Measurements from ENCODE around the gene TTYH1.
A peak's percentile ranks its signal among the peaks of the same experiment; 100 is the strongest.

TTYH1 gene

GRCh38 chr19:54435551-54436016 is 20.3 kb downstream of the TTYH1 start:
- Histone ChIP-seq H3K9me3 (replicated peaks in 1 of 2; ENCODE audit: control insufficient read depth in 2 of 2, insufficient read depth in 1 of 2, low read depth in 1 of 2, low read length in 2 of 2) (peaks cover 0 to 2% of the 10 kb centered on the region in 2 donors), H4K91ac (ENCODE audit: low read depth, low read length, poor library complexity) (no peak overlapping the region), H3K4me2 (ENCODE audit: insufficient read depth, low read length, poor library complexity, severe bottlenecking) (peak overlapping the region; percentile 41), H4K8ac (ENCODE audit: low read depth, low read length) (no peak overlapping the region), H2AFZ (ENCODE audit: low read length) (no peak overlapping the region), H3K4me3 (ENCODE audit: low read length in 2 of 2) (no peak overlapping the region), H3K4ac (ENCODE audit: low read length) (no peak overlapping the region), H3K4me1 (ENCODE audit: control insufficient read depth in 2 of 2, insufficient read depth in 1 of 2, low read depth in 1 of 2, low read length in 2 of 2) (peaks cover 31 to 47% of the 10 kb centered on the region in 2 donors), H3K79me1 (ENCODE audit: low read depth, low read length) (peaks cover 8% of the 10 kb centered on the region), H3K9ac (ENCODE audit: low read depth, low read length, poor library complexity) (peak overlapping the region; percentile 82), H2BK5ac (ENCODE audit: low read length) (no peak overlapping the region), H3K27me3 (ENCODE audit: control insufficient read depth in 3 of 3, insufficient read depth in 3 of 3, low read depth in 1 of 3, low read length in 3 of 3) (no peaks in the 10 kb centered on the region), H3K23ac (ENCODE audit: low read depth, low read length, poor library complexity) (peak overlapping the region; percentile 62), H3K18ac (ENCODE audit: low read length) (peak overlapping the region; percentile 89), H2BK12ac (ENCODE audit: low read length) (no peak overlapping the region), H2BK120ac (ENCODE audit: low read depth, low read length) (no peak overlapping the region), H3K36me3 (replicated peaks in 1 of 2; ENCODE audit: control insufficient read depth in 2 of 2, insufficient read depth in 2 of 2, low read length in 2 of 2) (peaks cover 23 to 35% of the 10 kb centered on the region in 2 donors), H2AK5ac (ENCODE audit: low read depth, low read length) (peak overlapping the region; percentile 67), H2BK15ac (ENCODE audit: low read length) (no peak overlapping the region), H3K27ac (replicated peaks; ENCODE audit: low read length) (peak overlapping the region; percentile 65), H3K14ac (ENCODE audit: low read length) (no peak overlapping the region)
- DNase-seq (ENCODE audit: low spot score), result no peak
- WGBS, 2 donors (ENCODE audit: extremely low coverage in 2 of 2, insufficient read length in 2 of 2, insufficient replicate concordance in 1 of 2), result no CpG with 5 or more reads among the region's 16 CpGs

- H2AK5ac ChIP-seq (ENCODE audit: low read depth, low read length), result no peak overlapping the region
- peak overlapping the region; percentile 79 for H3K9ac ChIP-seq (ENCODE audit: low read depth, low read length, poor library complexity)
- H3K36me3 ChIP-seq (replicated peaks in 1 of 2; ENCODE audit: control insufficient read depth in 2 of 2, insufficient read depth in 2 of 2, low read length in 2 of 2), result peaks cover 23 to 40% of the 10 kb centered on the region in 2 donors
- H2BK12ac ChIP-seq (ENCODE audit: low read length), result peak overlapping the region; percentile 8
- peak overlapping the region; percentile 5 for H3K14ac ChIP-seq (ENCODE audit: low read length)
- peak overlapping the region; percentile 45 for H3K23ac ChIP-seq (ENCODE audit: low read depth, low read length, poor library complexity)
- peak overlapping the region; percentile 41 for H3K4me2 ChIP-seq (ENCODE audit: insufficient read depth, low read length, poor library complexity, severe bottlenecking)
- H2AFZ ChIP-seq (ENCODE audit: low read length), result no peak overlapping the region
- no peak overlapping the region for H3K4me3 ChIP-seq (ENCODE audit: low read length in 2 of 2)
- H2BK120ac ChIP-seq (ENCODE audit: low read depth, low read length), result no peak overlapping the region
- no peak overlapping the region for H3K4ac ChIP-seq (ENCODE audit: low read length)
- H2BK5ac ChIP-seq (ENCODE audit: low read length), result no peak overlapping the region
- peak overlapping the region; percentile 1 for H4K91ac ChIP-seq (ENCODE audit: low read depth, low read length, poor library complexity)
- H3K9me3 ChIP-seq (replicated peaks in 1 of 2; ENCODE audit: control insufficient read depth in 2 of 2, insufficient read depth in 1 of 2, low read depth in 1 of 2, low read length in 2 of 2), result peaks cover 0 to 2% of the 10 kb centered on the region in 2 donors
- H3K27me3 ChIP-seq (ENCODE audit: control insufficient read depth in 3 of 3, insufficient read depth in 3 of 3, low read depth in 1 of 3, low read length in 3 of 3), result no peaks in the 10 kb centered on the region
- H2BK15ac ChIP-seq (ENCODE audit: low read length), result no peak overlapping the region
- H4K8ac ChIP-seq (ENCODE audit: low read depth, low read length), result peak overlapping the region; percentile 43
- no CpG with 5 or more reads among the region's 15 CpGs for WGBS, 2 donors (ENCODE audit: extremely low coverage in 2 of 2, insufficient read length in 2 of 2, insufficient replicate concordance in 1 of 2)
- H3K18ac ChIP-seq (ENCODE audit: low read length), result peak overlapping the region; percentile 88
- H3K79me1 ChIP-seq (ENCODE audit: low read depth, low read length), result peaks cover 6% of the 10 kb centered on the region
- peaks cover 31 to 44% of the 10 kb centered on the region in 2 donors for H3K4me1 ChIP-seq (ENCODE audit: control insufficient read depth in 2 of 2, insufficient read depth in 1 of 2, low read depth in 1 of 2, low read length in 2 of 2)
- DNase-seq (ENCODE audit: low spot score), result no peak
- H3K27ac ChIP-seq (replicated peaks; ENCODE audit: low read length), result peak overlapping the region; percentile 65
Observed at GRCh38 chr19:54436031-54436523, 20.8 kb downstream of the TTYH1 start.

- no peak overlapping the region for H3K4ac ChIP-seq (ENCODE audit: low read length)
- no peak overlapping the region for H4K8ac ChIP-seq (ENCODE audit: low read depth, low read length)
- H3K36me3 ChIP-seq (replicated peaks in 1 of 2; ENCODE audit: control insufficient read depth in 2 of 2, insufficient read depth in 2 of 2, low read length in 2 of 2), result peaks cover 19 to 34% of the 10 kb centered on the region in 2 donors
- peak overlapping the region; percentile 5 for H3K14ac ChIP-seq (ENCODE audit: low read length)
- no peak overlapping the region for H3K4me2 ChIP-seq (ENCODE audit: insufficient read depth, low read length, poor library complexity, severe bottlenecking)
- H2BK15ac ChIP-seq (ENCODE audit: low read length), result no peak overlapping the region
- no peak overlapping the region for H2AK5ac ChIP-seq (ENCODE audit: low read depth, low read length)
- no CpG with 5 or more reads among the region's 10 CpGs for WGBS, 2 donors (ENCODE audit: extremely low coverage in 2 of 2, insufficient read length in 2 of 2, insufficient replicate concordance in 1 of 2)
- peaks cover 0 to 2% of the 10 kb centered on the region in 2 donors for H3K9me3 ChIP-seq (replicated peaks in 1 of 2; ENCODE audit: control insufficient read depth in 2 of 2, insufficient read depth in 1 of 2, low read depth in 1 of 2, low read length in 2 of 2)
- no peaks in the 10 kb centered on the region for H3K27me3 ChIP-seq (ENCODE audit: control insufficient read depth in 3 of 3, insufficient read depth in 3 of 3, low read depth in 1 of 3, low read length in 3 of 3)
- H2AFZ ChIP-seq (ENCODE audit: low read length), result no peak overlapping the region
- H2BK120ac ChIP-seq (ENCODE audit: low read depth, low read length), result no peak overlapping the region
- no peak for DNase-seq (ENCODE audit: low spot score)
- peak overlapping the region; percentile 65 for H3K27ac ChIP-seq (replicated peaks; ENCODE audit: low read length)
- peaks cover 6% of the 10 kb centered on the region for H3K79me1 ChIP-seq (ENCODE audit: low read depth, low read length)
- no peak overlapping the region for H2BK5ac ChIP-seq (ENCODE audit: low read length)
- no peak overlapping the region for H4K91ac ChIP-seq (ENCODE audit: low read depth, low read length, poor library complexity)
- H3K23ac ChIP-seq (ENCODE audit: low read depth, low read length, poor library complexity), result peak overlapping the region; percentile 45
- H3K9ac ChIP-seq (ENCODE audit: low read depth, low read length, poor library complexity), result peak overlapping the region; percentile 79
- peak overlapping the region; percentile 88 for H3K18ac ChIP-seq (ENCODE audit: low read length)
- H3K4me1 ChIP-seq (ENCODE audit: control insufficient read depth in 2 of 2, insufficient read depth in 1 of 2, low read depth in 1 of 2, low read length in 2 of 2), result peaks cover 31 to 40% of the 10 kb centered on the region in 2 donors
- no peak overlapping the region for H2BK12ac ChIP-seq (ENCODE audit: low read length)
- no peak overlapping the region for H3K4me3 ChIP-seq (ENCODE audit: low read length in 2 of 2)
Observed at GRCh38 chr19:54436628-54437252, 21.5 kb downstream of the TTYH1 start.

GRCh38 chr19:54439174-54439851 is 24.0 kb downstream of the TTYH1 start:
- DNase-seq (ENCODE audit: low spot score), result no peak
- H3K36me3 ChIP-seq (replicated peaks in 1 of 2; ENCODE audit: control insufficient read depth in 2 of 2, insufficient read depth in 2 of 2, low read length in 2 of 2), result peaks cover 6 to 34% of the 10 kb centered on the region in 2 donors
- peak overlapping the region; percentile 8 for H2BK5ac ChIP-seq (ENCODE audit: low read length)
- H4K8ac ChIP-seq (ENCODE audit: low read depth, low read length), result no peak overlapping the region
- H3K79me1 ChIP-seq (ENCODE audit: low read depth, low read length), result peaks cover 6% of the 10 kb centered on the region
- H2BK120ac ChIP-seq (ENCODE audit: low read depth, low read length), result no peak overlapping the region
- H3K27me3 ChIP-seq (ENCODE audit: control insufficient read depth in 3 of 3, insufficient read depth in 3 of 3, low read depth in 1 of 3, low read length in 3 of 3), result no peaks in the 10 kb centered on the region
- no peak overlapping the region for H3K4me3 ChIP-seq (ENCODE audit: low read length in 2 of 2)
- no peak overlapping the region for H2BK15ac ChIP-seq (ENCODE audit: low read length)
- WGBS, 2 donors (ENCODE audit: extremely low coverage in 2 of 2, insufficient read length in 2 of 2, insufficient replicate concordance in 1 of 2), result no CpG with 5 or more reads among the region's 15 CpGs
- H3K4ac ChIP-seq (ENCODE audit: low read length), result no peak overlapping the region
- H3K4me1 ChIP-seq (ENCODE audit: control insufficient read depth in 2 of 2, insufficient read depth in 1 of 2, low read depth in 1 of 2, low read length in 2 of 2), result peaks cover 31 to 32% of the 10 kb centered on the region in 2 donors
- no peak overlapping the region for H3K14ac ChIP-seq (ENCODE audit: low read length)
- no peak overlapping the region for H3K23ac ChIP-seq (ENCODE audit: low read depth, low read length, poor library complexity)
- H2AK5ac ChIP-seq (ENCODE audit: low read depth, low read length), result no peak overlapping the region
- no peaks in the 10 kb centered on the region for H3K9me3 ChIP-seq (replicated peaks in 1 of 2; ENCODE audit: control insufficient read depth in 2 of 2, insufficient read depth in 1 of 2, low read depth in 1 of 2, low read length in 2 of 2)
- no peak overlapping the region for H2AFZ ChIP-seq (ENCODE audit: low read length)
- H4K91ac ChIP-seq (ENCODE audit: low read depth, low read length, poor library complexity), result no peak overlapping the region
- H3K27ac ChIP-seq (replicated peaks; ENCODE audit: low read length), result no peak overlapping the region
- peak overlapping the region; percentile 13 for H3K18ac ChIP-seq (ENCODE audit: low read length)
- no peak overlapping the region for H3K4me2 ChIP-seq (ENCODE audit: insufficient read depth, low read length, poor library complexity, severe bottlenecking)
- no peak overlapping the region for H2BK12ac ChIP-seq (ENCODE audit: low read length)
- H3K9ac ChIP-seq (ENCODE audit: low read depth, low read length, poor library complexity), result no peak overlapping the region
